A673 (cell line): ENCODE results near the gene TMEM198.

ENCODE experiments used
- CTCF ChIP-seq: fragments of 300-800, 200-600 bp; sonication (generic); conservative IDR thresholded peaks from 2 replicates; pipeline ENCODE4 v1.5.1; 2017; ENCODE audit warnings: low read depth, mild to moderate bottlenecking, antibody characterized with exemption, low read length, moderate library complexity, mixed read lengths
- EZH2 ChIP-seq: fragments of 200-600 bp; sonication (generic); IDR thresholded peaks from 2 replicates; pipeline ENCODE4 v1.6.1; 2017; ENCODE audit warnings: borderline replicate concordance, low read depth, mild to moderate bottlenecking, mixed read lengths, antibody characterized with exemption, low read length; ENCODE audit not compliant: poor library complexity, severe bottlenecking

GRCh38 chr2:219512524-219513216, 31.2 kb upstream of the TMEM198 start:
- TF ChIP-seq CTCF (no peak), EZH2 (no peak)
